GM12874 (cell line): ENCODE results near the gene AMOTL2.

ENCODE experiments used
- TF ChIP-seq, protein P1 (sequence below): IDR thresholded peaks from 2 replicates; pipeline ENCODE4 v1.5.1; 2011; ENCODE audit warnings: low read depth, mild to moderate bottlenecking, control low read depth, low read length, moderate library complexity; ENCODE audit not compliant: insufficient read depth

Gene AMOTL2

DNA sequence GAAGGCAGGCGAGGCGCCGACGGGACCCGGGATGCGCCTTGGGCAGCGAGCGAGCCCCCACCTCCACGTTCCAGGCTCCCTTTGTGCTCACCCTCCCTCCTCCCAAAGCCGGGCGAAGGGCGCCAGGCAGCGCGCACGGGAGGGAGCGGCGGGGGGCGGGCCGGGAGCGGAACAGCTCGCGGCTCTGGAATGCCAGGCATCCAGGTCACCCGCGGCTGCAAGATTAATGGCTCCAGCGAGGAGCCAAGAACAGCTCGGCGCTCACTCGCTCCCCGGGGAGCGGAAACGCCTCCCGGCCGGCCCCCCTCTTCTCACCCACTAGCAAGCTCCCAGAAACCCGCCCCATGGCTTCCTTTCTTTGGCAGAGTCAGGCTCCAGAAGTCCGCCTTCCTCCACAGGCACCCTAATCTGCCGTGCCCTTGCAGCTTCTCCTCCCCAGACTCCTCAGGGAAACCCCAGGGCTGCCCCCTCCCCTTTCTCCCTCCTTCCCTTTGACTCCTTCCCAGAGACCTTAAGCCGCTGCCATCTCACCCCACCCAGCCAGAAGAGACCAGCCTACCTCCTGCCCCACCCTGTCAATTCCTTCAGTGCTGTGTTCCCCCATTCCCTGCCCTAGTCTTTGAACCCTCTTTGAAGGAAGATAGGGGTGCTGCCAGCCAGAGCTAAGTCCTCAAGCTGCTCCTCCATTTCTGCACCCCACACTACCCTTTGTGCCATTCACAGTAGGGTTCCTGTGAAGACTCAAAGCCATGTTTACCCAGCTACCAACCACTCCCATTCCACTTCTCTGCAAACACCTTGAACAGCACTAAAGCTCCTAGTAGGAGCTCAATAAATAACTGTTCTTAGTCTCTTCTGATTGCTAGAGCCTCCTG, 9.9 kb downstream of the AMOTL2 start:
- TF ChIP-seq, protein P1, sequence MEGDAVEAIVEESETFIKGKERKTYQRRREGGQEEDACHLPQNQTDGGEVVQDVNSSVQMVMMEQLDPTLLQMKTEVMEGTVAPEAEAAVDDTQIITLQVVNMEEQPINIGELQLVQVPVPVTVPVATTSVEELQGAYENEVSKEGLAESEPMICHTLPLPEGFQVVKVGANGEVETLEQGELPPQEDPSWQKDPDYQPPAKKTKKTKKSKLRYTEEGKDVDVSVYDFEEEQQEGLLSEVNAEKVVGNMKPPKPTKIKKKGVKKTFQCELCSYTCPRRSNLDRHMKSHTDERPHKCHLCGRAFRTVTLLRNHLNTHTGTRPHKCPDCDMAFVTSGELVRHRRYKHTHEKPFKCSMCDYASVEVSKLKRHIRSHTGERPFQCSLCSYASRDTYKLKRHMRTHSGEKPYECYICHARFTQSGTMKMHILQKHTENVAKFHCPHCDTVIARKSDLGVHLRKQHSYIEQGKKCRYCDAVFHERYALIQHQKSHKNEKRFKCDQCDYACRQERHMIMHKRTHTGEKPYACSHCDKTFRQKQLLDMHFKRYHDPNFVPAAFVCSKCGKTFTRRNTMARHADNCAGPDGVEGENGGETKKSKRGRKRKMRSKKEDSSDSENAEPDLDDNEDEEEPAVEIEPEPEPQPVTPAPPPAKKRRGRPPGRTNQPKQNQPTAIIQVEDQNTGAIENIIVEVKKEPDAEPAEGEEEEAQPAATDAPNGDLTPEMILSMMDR: no peak

DNA sequence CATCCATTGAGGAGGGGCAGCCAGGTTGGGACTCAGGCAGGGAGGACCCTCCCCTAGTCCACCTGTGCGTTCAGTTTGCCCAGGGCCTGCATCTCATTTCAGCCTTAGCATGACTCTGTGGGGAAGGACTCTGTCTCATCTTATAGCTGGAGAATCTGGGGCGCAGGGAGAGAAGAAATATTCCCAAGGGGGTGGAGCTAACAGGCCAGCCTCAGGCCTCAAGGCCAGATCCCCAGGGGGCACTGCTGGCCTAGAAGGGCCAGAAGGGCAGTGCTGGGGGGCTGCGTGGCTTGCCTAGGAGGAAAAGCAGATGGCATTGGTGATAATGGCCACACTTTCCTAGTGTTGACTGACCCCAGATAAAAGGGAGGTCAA, 10.9 kb downstream of the AMOTL2 start:
- TF ChIP-seq, protein P1: no peak

DNA sequence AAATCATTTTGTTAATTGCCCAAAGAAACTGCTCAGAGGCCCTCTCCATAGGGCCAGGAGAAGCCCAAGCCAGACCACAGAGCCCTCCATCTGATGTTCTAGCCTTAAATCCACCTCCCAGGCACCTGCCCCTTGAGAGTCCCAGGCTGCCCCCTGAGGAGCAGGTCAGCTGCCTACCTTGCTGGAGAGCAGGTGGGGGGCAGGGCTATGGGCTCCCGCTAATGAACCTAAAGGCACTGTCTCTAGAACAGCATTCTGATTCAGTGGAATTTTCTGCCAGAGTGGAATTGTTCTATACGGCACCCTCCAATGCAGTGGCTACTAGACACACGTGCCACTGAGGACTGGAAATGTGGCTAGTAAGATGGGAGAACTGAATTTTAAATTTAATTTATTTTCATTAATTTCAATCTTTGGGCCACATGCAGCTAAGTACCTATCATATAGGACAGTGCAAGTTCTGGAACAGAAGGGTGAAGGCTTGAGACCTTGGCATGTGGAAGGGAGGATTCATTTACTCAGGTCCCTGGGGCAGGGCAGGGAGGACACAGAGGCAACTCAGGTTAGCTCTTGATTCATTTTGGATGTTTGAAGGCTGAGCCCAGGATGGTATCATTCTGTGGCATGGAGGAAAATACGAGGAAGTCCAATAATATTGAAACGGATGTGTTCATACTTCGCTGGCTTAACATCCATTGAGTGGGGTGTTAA, 11.4 kb downstream of the AMOTL2 start:
- TF ChIP-seq, protein P1: no peak

- TF ChIP-seq, protein P1: no peak
Observed at GRCh38 chr3:134362221-134362620, 12.0 kb downstream of the AMOTL2 start.

DNA sequence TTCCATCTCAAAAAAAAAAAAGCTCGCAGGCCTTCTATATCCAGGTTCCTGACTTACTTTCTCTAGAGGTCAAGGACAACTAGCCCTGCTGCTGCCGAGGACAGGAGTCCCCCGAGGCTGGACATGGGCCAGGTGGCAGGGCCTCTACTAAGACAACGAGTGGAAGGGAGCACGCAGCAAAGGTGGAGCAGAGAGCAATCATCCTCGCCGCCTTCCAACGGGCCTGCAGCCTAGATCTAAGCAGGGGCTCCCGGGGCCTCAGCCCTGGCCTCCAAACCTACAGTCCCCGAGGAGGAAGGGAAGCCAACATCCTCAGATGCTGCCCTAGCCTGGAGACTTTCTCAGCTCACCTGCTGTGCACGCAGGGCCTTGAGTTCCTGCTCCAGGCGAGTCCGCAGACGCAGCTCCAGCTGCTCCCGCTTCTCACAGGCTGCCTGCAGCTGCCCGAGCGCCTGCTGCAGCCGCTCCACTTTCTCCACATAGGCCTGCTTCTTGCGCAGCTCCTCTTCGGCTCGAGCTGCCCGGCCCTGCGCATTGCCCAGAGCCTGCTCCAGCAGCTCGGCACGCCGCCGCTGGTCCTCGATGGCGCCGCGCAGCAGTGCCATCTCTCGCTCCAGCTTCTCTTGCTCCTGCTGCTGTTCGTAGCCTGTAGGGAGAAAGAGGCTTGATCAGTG, 12.9 kb downstream of the AMOTL2 start:
- TF ChIP-seq, protein P1: no peak

- TF ChIP-seq, protein P1: no peak
Observed at GRCh38 chr3:134360046-134360445, 14.2 kb downstream of the AMOTL2 start.
